Measurements from ENCODE around the gene PDSS2. TPM values are rescaled to one million over a fixed set of nuclear protein-coding genes. Genes with fewer than 3 reads are reported as not detected.
A peak's percentile ranks its signal among the peaks of the same experiment; 100 is the strongest.

The PDSS2 gene
- total and polyA plus RNA-seq, 2 of the 8 experiments (the other 6 are each of a cell fraction or from before 2014, with no cell fraction given) = 10.7 to 16.1 TPM

GRCh38 chr6:107491138-107491609 is 31.8 kb upstream of the PDSS2 start (continued):
- TF ChIP-seq TCF12 (IDR thresholded peaks at IDR 0.05; ENCODE audit: low read depth, low read length) (no peak), EP300 (IDR thresholded peaks at IDR 0.05; ENCODE audit: borderline replicate concordance in 1 of 2, low read depth in 2 of 2, low read length in 2 of 2) (no peak), YY1 (IDR thresholded peaks at IDR 0.05; ENCODE audit: low read depth, low read length) (no peak), CEBPB (IDR thresholded peaks at IDR 0.05; ENCODE audit: low read depth, low read length) (peak; percentile 90), SP4 (IDR thresholded peaks at IDR 0.05; ENCODE audit: low read length) (no peak), BRCA1 (IDR thresholded peaks at IDR 0.05; ENCODE audit: low read depth, low read length) (no peak), CBX5 (IDR thresholded peaks at IDR 0.05; ENCODE audit: low read depth, low read length) (no peak), ZNF274 (IDR thresholded peaks at IDR 0.05; ENCODE audit: borderline replicate concordance, extremely low read depth, low read length) (no peak), ASH2L (IDR thresholded peaks at IDR 0.05; ENCODE audit: low read length) (no peak), SUZ12 (IDR thresholded peaks at IDR 0.05; ENCODE audit: low read length) (peak; percentile 64), CTCF (IDR thresholded peaks at IDR 0.05; ENCODE audit: control extremely low read depth in 1 of 3, insufficient read depth in 1 of 3, low read depth in 1 of 3, low read length in 3 of 3) (no peak), GTF2F1 (IDR thresholded peaks at IDR 0.05; ENCODE audit: borderline replicate concordance, low read depth, low read length) (no peak), KDM5A (IDR thresholded peaks at IDR 0.05; ENCODE audit: low read length) (no peak), GABPA (IDR thresholded peaks at IDR 0.05; ENCODE audit: borderline replicate concordance, insufficient read depth, low read length) (no peak), RFX5 (IDR thresholded peaks at IDR 0.05; ENCODE audit: borderline replicate concordance, low read depth, low read length) (no peak), EGR1 (IDR thresholded peaks at IDR 0.05; ENCODE audit: borderline replicate concordance, low read depth, low read length) (peak; percentile 64; the same call in 1 of the 2 replicates), PHF8 (conservative IDR thresholded peaks at IDR 0.05; ENCODE audit: low read depth, low read length) (no peak), RXRA (IDR thresholded peaks at IDR 0.05; ENCODE audit: insufficient read depth, low read depth, low read length) (no peak), CHD2 (IDR thresholded peaks at IDR 0.05; ENCODE audit: low read length) (no peak), JUN (IDR thresholded peaks at IDR 0.05; ENCODE audit: low read depth, low read length) (no peak), SIN3A (conservative IDR thresholded peaks at IDR 0.05 in 1 of 2, IDR thresholded peaks at IDR 0.05 in 1 of 2; ENCODE audit: low read depth in 1 of 2, low read length in 2 of 2) (peak in 1 of 2 experiments; percentile 47; a peak in 1 of 4 replicates), CHD1 (IDR thresholded peaks at IDR 0.05; ENCODE audit: low read depth, low read length) (no peak), TEAD4 (IDR thresholded peaks at IDR 0.05; ENCODE audit: low read depth, low read length) (no peak), NANOG (IDR thresholded peaks at IDR 0.05; ENCODE audit: insufficient read depth, low read depth, low read length, poor library complexity, severe bottlenecking) (no peak)
